Colon (tissue), 2 donors: ENCODE data around the gene FCGR2B.
"Not testable (repeated sequence)": the region's sequence is repeated elsewhere in the genome, so short reads cannot be mapped to it uniquely, and the experiment has no call there.

Source experiments
- FAIRE-seq: peaks from 2 replicates; lab custom pipeline; 2012; peaks lifted over from hg19 to GRCh38; lab: Jason Lieb, UNC
- donor health status: control.
- donor health status: control.

The FCGR2B gene

GRCh38 chr1:161662684-161663339, at the start of gene FCGR2B:
FCGR2B (plus strand) TSS chr1:161663143; CDS start chr1:161663242, 99 bp downstream.
- FAIRE-seq: not testable (repeated sequence)

GRCh38 chr1:161616417-161616816, 46.5 kb upstream of the FCGR2B start:
- FAIRE-seq: not testable (repeated sequence)

GRCh38 chr1:161618517-161618916, 44.4 kb upstream of the FCGR2B start:
- FAIRE-seq: not testable (repeated sequence)

GRCh38 chr1:161620399-161620798, 42.5 kb upstream of the FCGR2B start:
- not testable (repeated sequence) for FAIRE-seq

GRCh38 chr1:161621181-161622000, 41.6 kb upstream of the FCGR2B start:
- FAIRE-seq: not testable (repeated sequence)

- FAIRE-seq: not testable (repeated sequence)
These were observed 40.9 kb upstream of the FCGR2B start for GRCh38 chr1:161622054-161622453.

- not testable (repeated sequence) for FAIRE-seq
These were observed 39.4 kb upstream of the FCGR2B start for GRCh38 chr1:161623401-161624051.

GRCh38 chr1:161624605-161625004, 38.3 kb upstream of the FCGR2B start:
- not testable (repeated sequence) for FAIRE-seq

- not testable (repeated sequence) for FAIRE-seq
These were observed 36.3 kb upstream of the FCGR2B start for GRCh38 chr1:161626445-161627146.

- FAIRE-seq: not testable (repeated sequence)
These were observed 32.7 kb upstream of the FCGR2B start for GRCh38 chr1:161630128-161630742.

- no peak for FAIRE-seq
These were observed 31.9 kb upstream of the FCGR2B start, which contains the start of gene FCGR3B for GRCh38 chr1:161631076-161631475. FCGR3B (minus strand) TSS chr1:161631176; CDS start chr1:161631094, 82 bp downstream.

- FAIRE-seq: not testable (repeated sequence)
These were observed 27.9 kb upstream of the FCGR2B start for GRCh38 chr1:161634993-161635392.

GRCh38 chr1:161636189-161636782, 26.7 kb upstream of the FCGR2B start:
- FAIRE-seq: not testable (repeated sequence)

- not testable (repeated sequence) for FAIRE-seq
These were observed 26.0 kb upstream of the FCGR2B start for GRCh38 chr1:161636976-161637375.

GRCh38 chr1:161638251-161638993, 24.5 kb upstream of the FCGR2B start:
- not testable (repeated sequence) for FAIRE-seq

GRCh38 chr1:161639203-161639602, 23.7 kb upstream of the FCGR2B start:
- FAIRE-seq: not testable (repeated sequence)

- not testable (repeated sequence) for FAIRE-seq
These were observed 20.2 kb upstream of the FCGR2B start for GRCh38 chr1:161642697-161643096.

- not testable (repeated sequence) for FAIRE-seq
These were observed 19.3 kb upstream of the FCGR2B start for GRCh38 chr1:161643481-161644208.

- not testable (repeated sequence) for FAIRE-seq
These were observed 18.1 kb upstream of the FCGR2B start for GRCh38 chr1:161644855-161645254.
